ENCODE data around the gene GREB1.

- TF ChIP-seq FOXK2 (IDR thresholded peaks at IDR 0.05) (no peak), FOXM1 (IDR thresholded peaks at IDR 0.05; ENCODE audit: borderline replicate concordance) (no peak), NFRKB (IDR thresholded peaks at IDR 0.05) (no peak), SUZ12 (IDR thresholded peaks at IDR 0.05) (no peak), HDGF (IDR thresholded peaks at IDR 0.05; ENCODE audit: borderline replicate concordance) (no peak), SP1 (IDR thresholded peaks at IDR 0.05) (no peak)
These were observed 100.2 kb downstream of the GREB1 start for GRCh38 chr2:11633923-11634478.

Measured in HEK293T (cell line).